OCI-LY3 (cell line): Measurements from ENCODE around the gene UNC13A.

Experiments used
- H2AFZ ChIP-seq: fragments of 200-600, 300-600 bp; shearing (Covaris generic); 2 replicates; pipeline ENCODE4 v1.6.0; 2014; ENCODE audit warnings: antibody characterized with exemption, low read depth, low read length
- H3K27ac ChIP-seq: fragments of 200-600, 300-600 bp; sonication (generic); 2 replicates; pipeline ENCODE4 v1.5.1; 2014; ENCODE audit warnings: mild to moderate bottlenecking, low read length, moderate library complexity, mixed read lengths
- H3K27me3 ChIP-seq: fragments of 200-600, 300-600 bp; sonication (generic); 2 replicates; pipeline ENCODE4 v1.6.1; 2014; ENCODE audit warnings: low read depth, low read length, mixed read lengths
- H3K36me3 ChIP-seq: fragments of 200-600, 300-600 bp; sonication (generic); replicated peaks from 2 replicates; pipeline ENCODE3; 2014; ENCODE audit warnings: low read depth, low read length, mixed read lengths
- H3K4me1 ChIP-seq: fragments of 300-600, 200-600 bp; sonication (generic); 2 replicates; pipeline ENCODE4 v1.6.1; 2014; ENCODE audit warnings: low read length, mixed read lengths
- H3K4me2 ChIP-seq: fragments of 200-600, 300-600 bp; sonication (generic); 2 replicates; pipeline ENCODE4 v1.6.1; 2014; ENCODE audit warnings: low read length, mixed read lengths
- H3K4me3 ChIP-seq: fragments of 300-600, 200-600 bp; sonication (generic); 2 replicates; pipeline ENCODE4 v1.5.1; 2014; ENCODE audit warnings: antibody characterized with exemption, mild to moderate bottlenecking, low read length, moderate library complexity
- H3K79me2 ChIP-seq: fragments of 300-600, 200-600 bp; shearing (Covaris generic); 2 replicates; pipeline ENCODE4 v1.6.1; 2014; ENCODE audit warnings: mild to moderate bottlenecking, low read length, mixed read lengths
- H3K9ac ChIP-seq: fragments of 300-600, 200-600 bp; shearing (Covaris generic); 2 replicates; pipeline ENCODE4 v1.6.0; 2014; ENCODE audit warnings: mild to moderate bottlenecking, low read length, moderate library complexity
- H3K9me3 ChIP-seq: fragments of 200-600, 300-600 bp; shearing (Covaris generic); 2 replicates; pipeline ENCODE4 v1.6.1; 2014; ENCODE audit warnings: low read length, mixed read lengths; ENCODE audit not compliant: insufficient read depth
- H4K20me1 ChIP-seq: fragments of 200-600, 300-600 bp; sonication (generic); 2 replicates; pipeline ENCODE4 v1.6.1; 2016; ENCODE audit warnings: low read length, mixed read lengths; ENCODE audit not compliant: insufficient read depth
- EZH2phosphoT487 ChIP-seq: fragments of 200-600 bp; shearing (Covaris generic); IDR thresholded peaks from 2 replicates; pipeline ENCODE4 v1.6.1; 2018; ENCODE audit warnings: antibody characterized with exemption, mixed run types, low read depth
- TF ChIP-seq, protein P1 (sequence below): fragments of 200-600, 300-600 bp; sonication (generic); IDR thresholded peaks from 2 replicates; pipeline ENCODE4 v1.5.1; 2014; ENCODE audit warnings: antibody characterized with exemption, low read length, low read depth

UNC13A gene

DNA sequence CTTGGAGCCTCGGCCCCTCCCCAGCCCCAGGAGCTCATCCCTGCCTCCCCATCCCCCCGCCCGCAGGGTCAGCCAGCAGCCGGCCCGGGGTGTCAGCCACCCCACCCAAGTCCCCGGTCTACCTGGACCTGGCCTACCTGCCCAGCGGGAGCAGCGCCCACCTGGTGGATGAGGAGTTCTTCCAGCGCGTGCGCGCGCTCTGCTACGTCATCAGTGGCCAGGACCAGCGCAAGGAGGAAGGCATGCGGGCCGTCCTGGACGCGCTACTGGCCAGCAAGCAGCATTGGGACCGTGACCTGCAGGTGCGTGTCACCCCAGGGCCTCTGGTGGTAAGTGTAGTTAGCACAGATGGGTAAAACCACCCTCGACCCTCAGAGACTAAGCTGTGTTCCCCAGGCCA is 45.0 kb upstream of the UNC13A start:
- Histone ChIP-seq H2AFZ (no peak overlapping the region), H4K20me1 (peaks cover 9% of the 10 kb centered on the region), H3K4me1 (no peaks in the 10 kb centered on the region), H3K4me2 (no peak overlapping the region), H3K9ac (no peak overlapping the region), H3K27ac (no peak overlapping the region), H3K36me3 (peaks cover 61% of the 10 kb centered on the region), H3K27me3 (no peaks in the 10 kb centered on the region), H3K79me2 (peaks cover 31% of the 10 kb centered on the region), H3K9me3 (no peaks in the 10 kb centered on the region), H3K4me3 (no peak overlapping the region)
- no peak for TF ChIP-seq EZH2phosphoT487
- TF ChIP-seq, protein P1, sequence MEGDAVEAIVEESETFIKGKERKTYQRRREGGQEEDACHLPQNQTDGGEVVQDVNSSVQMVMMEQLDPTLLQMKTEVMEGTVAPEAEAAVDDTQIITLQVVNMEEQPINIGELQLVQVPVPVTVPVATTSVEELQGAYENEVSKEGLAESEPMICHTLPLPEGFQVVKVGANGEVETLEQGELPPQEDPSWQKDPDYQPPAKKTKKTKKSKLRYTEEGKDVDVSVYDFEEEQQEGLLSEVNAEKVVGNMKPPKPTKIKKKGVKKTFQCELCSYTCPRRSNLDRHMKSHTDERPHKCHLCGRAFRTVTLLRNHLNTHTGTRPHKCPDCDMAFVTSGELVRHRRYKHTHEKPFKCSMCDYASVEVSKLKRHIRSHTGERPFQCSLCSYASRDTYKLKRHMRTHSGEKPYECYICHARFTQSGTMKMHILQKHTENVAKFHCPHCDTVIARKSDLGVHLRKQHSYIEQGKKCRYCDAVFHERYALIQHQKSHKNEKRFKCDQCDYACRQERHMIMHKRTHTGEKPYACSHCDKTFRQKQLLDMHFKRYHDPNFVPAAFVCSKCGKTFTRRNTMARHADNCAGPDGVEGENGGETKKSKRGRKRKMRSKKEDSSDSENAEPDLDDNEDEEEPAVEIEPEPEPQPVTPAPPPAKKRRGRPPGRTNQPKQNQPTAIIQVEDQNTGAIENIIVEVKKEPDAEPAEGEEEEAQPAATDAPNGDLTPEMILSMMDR: no peak

DNA sequence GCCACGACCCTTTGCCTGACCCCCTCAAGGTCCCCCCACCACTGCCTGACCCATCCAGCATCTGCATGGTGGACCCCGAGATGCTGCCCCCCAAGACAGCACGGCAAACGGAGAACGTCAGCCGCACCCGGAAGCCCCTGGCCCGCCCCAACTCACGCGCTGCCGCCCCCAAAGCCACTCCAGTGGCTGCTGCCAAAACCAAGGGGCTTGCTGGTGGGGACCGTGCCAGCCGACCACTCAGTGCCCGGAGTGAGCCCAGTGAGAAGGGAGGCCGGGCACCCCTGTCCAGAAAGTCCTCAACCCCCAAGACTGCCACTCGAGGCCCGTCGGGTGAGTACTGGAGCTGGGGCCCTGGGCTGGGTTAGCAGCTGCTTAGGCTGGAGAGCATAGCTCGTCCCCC is 39.7 kb upstream of the UNC13A start:
- Histone ChIP-seq H3K79me2 (peaks cover 40% of the 10 kb centered on the region), H2AFZ (no peak overlapping the region), H3K36me3 (peaks cover 62% of the 10 kb centered on the region), H3K9ac (no peak overlapping the region), H3K27ac (no peak overlapping the region), H3K4me2 (no peak overlapping the region), H3K9me3 (no peaks in the 10 kb centered on the region), H3K4me1 (no peaks in the 10 kb centered on the region), H3K27me3 (no peaks in the 10 kb centered on the region), H4K20me1 (peaks cover 9% of the 10 kb centered on the region), H3K4me3 (no peak overlapping the region)
- no peak for TF ChIP-seq EZH2phosphoT487

DNA sequence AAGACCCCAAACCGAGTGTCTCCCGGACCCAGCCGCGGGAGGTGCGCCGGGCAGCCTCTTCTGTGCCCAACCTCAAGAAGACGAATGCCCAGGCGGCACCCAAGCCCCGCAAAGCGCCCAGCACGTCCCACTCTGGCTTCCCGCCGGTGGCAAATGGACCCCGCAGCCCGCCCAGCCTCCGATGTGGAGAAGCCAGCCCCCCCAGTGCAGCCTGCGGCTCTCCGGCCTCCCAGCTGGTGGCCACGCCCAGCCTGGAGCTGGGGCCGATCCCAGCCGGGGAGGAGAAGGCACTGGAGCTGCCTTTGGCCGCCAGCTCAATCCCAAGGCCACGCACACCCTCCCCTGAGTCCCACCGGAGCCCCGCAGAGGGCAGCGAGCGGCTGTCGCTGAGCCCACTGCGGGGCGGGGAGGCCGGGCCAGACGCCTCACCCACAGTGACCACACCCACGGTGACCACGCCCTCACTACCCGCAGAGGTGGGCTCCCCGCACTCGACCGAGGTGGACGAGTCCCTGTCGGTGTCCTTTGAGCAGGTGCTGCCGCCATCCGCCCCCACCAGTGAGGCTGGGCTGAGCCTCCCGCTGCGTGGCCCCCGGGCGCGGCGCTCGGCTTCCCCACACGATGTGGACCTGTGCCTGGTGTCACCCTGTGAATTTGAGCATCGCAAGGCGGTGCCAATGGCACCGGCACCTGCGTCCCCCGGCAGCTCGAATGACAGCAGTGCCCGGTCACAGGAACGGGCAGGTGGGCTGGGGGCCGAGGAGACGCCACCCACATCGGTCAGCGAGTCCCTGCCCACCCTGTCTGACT is 39.0 kb upstream of the UNC13A start:
- Histone ChIP-seq H3K9me3 (no peaks in the 10 kb centered on the region), H3K9ac (no peak overlapping the region), H3K4me2 (no peak overlapping the region), H2AFZ (no peak overlapping the region), H3K27ac (no peak overlapping the region), H3K36me3 (peaks cover 57% of the 10 kb centered on the region), H4K20me1 (peaks cover 3% of the 10 kb centered on the region), H3K79me2 (peaks cover 35% of the 10 kb centered on the region), H3K4me1 (no peaks in the 10 kb centered on the region), H3K4me3 (no peak overlapping the region), H3K27me3 (no peaks in the 10 kb centered on the region)
- no peak for TF ChIP-seq EZH2phosphoT487
- TF ChIP-seq, protein P1: no peak

DNA sequence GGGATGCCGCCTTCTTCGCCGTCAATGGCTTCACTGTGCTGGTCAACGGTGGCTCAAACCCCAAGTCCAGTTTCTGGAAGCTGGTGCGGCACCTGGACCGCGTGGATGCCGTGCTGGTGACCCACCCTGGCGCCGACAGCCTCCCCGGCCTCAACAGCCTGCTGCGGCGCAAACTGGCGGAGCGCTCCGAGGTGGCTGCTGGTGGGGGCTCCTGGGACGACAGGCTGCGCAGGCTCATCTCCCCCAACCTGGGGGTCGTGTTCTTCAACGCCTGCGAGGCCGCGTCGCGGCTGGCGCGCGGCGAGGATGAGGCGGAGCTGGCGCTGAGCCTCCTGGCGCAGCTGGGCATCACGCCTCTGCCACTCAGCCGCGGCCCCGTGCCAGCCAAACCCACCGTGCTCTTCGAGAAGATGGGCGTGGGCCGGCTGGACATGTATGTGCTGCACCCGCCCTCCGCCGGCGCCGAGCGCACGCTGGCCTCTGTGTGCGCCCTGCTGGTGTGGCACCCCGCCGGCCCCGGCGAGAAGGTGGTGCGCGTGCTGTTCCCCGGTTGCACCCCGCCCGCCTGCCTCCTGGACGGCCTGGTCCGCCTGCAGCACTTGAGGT is 38.1 kb upstream of the UNC13A start:
- peaks cover 37% of the 10 kb centered on the region for H3K79me2 ChIP-seq
- H3K4me2 ChIP-seq: no peak overlapping the region
- peaks cover 60% of the 10 kb centered on the region for H3K36me3 ChIP-seq
- no peak overlapping the region for H3K4me3 ChIP-seq
- H3K27ac ChIP-seq: no peak overlapping the region
- no peaks in the 10 kb centered on the region for H3K9me3 ChIP-seq
- H3K9ac ChIP-seq: no peak overlapping the region
- peaks cover 6% of the 10 kb centered on the region for H4K20me1 ChIP-seq
- TF ChIP-seq, protein P1: no peak
- TF ChIP-seq EZH2phosphoT487: no peak
- peaks cover under 1% of the 10 kb centered on the region; the same call in 1 of the 2 replicates for H3K4me1 ChIP-seq
- H2AFZ ChIP-seq: no peak overlapping the region
- no peaks in the 10 kb centered on the region for H3K27me3 ChIP-seq
